Aorta (tissue), 5 donors: ENCODE data around the gene KDM2B. TPM values are rescaled to one million over a fixed set of nuclear protein-coding genes. Genes with fewer than 3 reads are reported as not detected.
A peak's percentile ranks its signal among the peaks of the same experiment; 100 is the strongest.
"Not testable (repeated sequence)": the region's sequence is repeated elsewhere in the genome, so short reads cannot be mapped to it uniquely, and the experiment has no call there.

Source experiments
- ATAC-seq: fragments of 200-7000 bp; cut with Tn5 transposase; one replicate; pipeline ENCODE4 v1.9.1; 2022; ENCODE audit warnings: moderate library complexity; ENCODE audit not compliant: low FRiP score
- DNase-seq, 2 donors: peaks; one replicate each; pipeline ENCODE4 v3.0.0-alpha.2; 2020
- H3K27ac ChIP-seq, 2 donors: one replicate each; pipeline ENCODE4 v1.5.1; 2013; ENCODE audit warnings: low read length in 2 of 2, mild to moderate bottlenecking in 2 of 2, moderate library complexity in 2 of 2, control low read depth in 1 of 2, inconsistent platforms in 1 of 2, low read depth in 1 of 2
- H3K27me3 ChIP-seq, 2 donors: one replicate each; pipeline ENCODE4 v1.6.1; 2013; ENCODE audit warnings: control low read depth in 1 of 2, low read length in 1 of 2, mild to moderate bottlenecking in 1 of 2, moderate library complexity in 1 of 2; ENCODE audit not compliant: insufficient read depth in 2 of 2, control insufficient read depth in 1 of 2
- H3K36me3 ChIP-seq, 2 donors: one replicate each; pipeline ENCODE4 v1.6.1; 2013; ENCODE audit warnings: control low read depth in 1 of 2, low read length in 1 of 2, mild to moderate bottlenecking in 1 of 2; ENCODE audit not compliant: insufficient read depth in 2 of 2, control insufficient read depth in 1 of 2
- H3K4me1 ChIP-seq, 2 donors: one replicate each; pipeline ENCODE4 v1.6.1; 2013; ENCODE audit warnings: low read length in 2 of 2, control low read depth in 1 of 2, mild to moderate bottlenecking in 1 of 2, moderate library complexity in 1 of 2; ENCODE audit not compliant: insufficient read depth in 2 of 2, control insufficient read depth in 1 of 2
- H3K4me3 ChIP-seq, 2 donors: one replicate each; pipeline ENCODE4 v1.5.1; 2013; ENCODE audit warnings: low read length in 2 of 2, control low read depth in 1 of 2, mild to moderate bottlenecking in 1 of 2
- H3K9me3 ChIP-seq: one replicate; pipeline ENCODE4 v1.6.1; 2013; ENCODE audit warnings: mild to moderate bottlenecking, low read length; ENCODE audit not compliant: control insufficient read depth
- WGBS, 2 donors: extraction: QIAGEN DNeasy Blood & Tissue Kit; methylation state at CpG; one replicate each; pipeline ENCODE4 v1.1.7; 2013; 5-methylcytosine and 5-hydroxymethylcytosine counted together
- intact Hi-C, 2 donors: fragments of 100-400 bp; cut with DNase I; formaldehyde crosslinking; loops; one replicate each; pipeline versions ENCODE4 v1.14.2 to v1.15.0; 2022
- polyA plus RNA-seq, 2 donors: library from polyadenylated mRNA; stranded (reverse); fragments of 200-250 nt; gene quantifications; one replicate each; pipeline ENCODE4 v1.2.3, GENCODE V29; 2013
- total RNA-seq, 2 donors: library from RNA; stranded (reverse); fragmentation: NEBNext Ultra II Directional; extraction: Animal tissue kit (Norgen Biotek cat#: 25700); gene quantifications; one replicate each; pipeline ENCODE4 v1.2.1, GENCODE V29; 2021
- donor health status: healthy with polysubstance abuse.
- donor health status: Bipolar disorder and iron deficiency.
- donor health status: DM: no; HTN: no; CAD: no.
- donor health status: DM: no; HTN: no; CAD: no.
- donor health status: DM: yes; HTN: yes; CAD: no.

KDM2B gene
- total and polyA plus RNA-seq, 4 donors, result 8.0 to 28.0 (median 14.3) TPM

DNA sequence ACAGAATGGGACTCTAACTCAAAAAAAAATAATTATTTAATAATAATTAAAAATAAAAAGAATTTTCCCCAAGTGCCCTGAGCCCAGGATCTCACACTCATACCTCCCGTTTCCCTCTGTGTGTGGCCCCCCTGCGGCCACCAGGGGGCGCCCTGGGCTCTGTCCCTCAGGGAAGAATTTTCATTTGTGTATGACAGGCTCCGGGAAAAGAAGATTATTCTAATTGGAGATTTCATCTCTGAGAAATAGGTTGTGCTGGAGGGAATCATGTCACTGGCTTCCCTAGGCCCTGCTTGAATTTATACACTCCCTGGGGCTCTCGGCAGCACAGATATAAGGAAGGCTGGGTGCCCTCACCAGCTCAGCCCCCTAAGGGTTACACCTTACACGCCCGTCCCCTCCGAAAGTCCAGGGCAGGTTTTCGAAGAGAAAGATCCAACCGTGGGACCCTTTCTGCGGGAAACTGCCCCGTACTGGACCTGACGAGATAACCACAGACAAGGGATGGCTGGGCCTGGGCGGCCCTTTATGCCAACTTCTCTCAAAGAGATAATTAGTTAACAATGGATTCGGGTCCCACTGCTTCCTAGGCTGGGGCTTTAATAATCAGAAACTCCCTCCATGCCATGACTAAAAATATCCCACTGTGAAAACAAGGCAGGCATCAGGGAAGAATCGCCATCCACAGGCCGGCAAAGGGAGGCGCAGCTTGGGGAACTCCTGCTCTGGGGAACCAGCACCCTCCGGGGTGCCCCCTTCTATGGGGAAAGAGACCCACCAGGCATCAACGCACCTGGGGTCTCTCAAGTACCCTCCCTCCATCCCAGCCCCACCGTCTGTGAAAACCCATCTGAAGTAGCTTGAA, 80.7 kb downstream of the KDM2B start:
- intact Hi-C loops, result loop anchor here (5.0 to 10.0 kb wide), 3 partner anchors 82 to 177 kb away; partner anchors contain the start of gene KDM2B (in 1 of the 2)
- ATAC-seq (peak; percentile 90), DNase-seq (peak; percentile 84 to 94)
- WGBS, 2 donors, result 4 to 6% methylated on average over 21 of the region's 21 CpGs
- Histone ChIP-seq H3K9me3 (no peaks in the 10 kb centered on the region), H3K4me1 (no peaks in the 10 kb centered on the region), H3K27me3 (no peaks in the 10 kb centered on the region), H3K36me3 (no peaks in the 10 kb centered on the region), H3K4me3 (peak overlapping the region in 1 of 2 donors; percentile 21), H3K27ac (peak overlapping the region in 1 of 2 donors; percentile 58)

DNA sequence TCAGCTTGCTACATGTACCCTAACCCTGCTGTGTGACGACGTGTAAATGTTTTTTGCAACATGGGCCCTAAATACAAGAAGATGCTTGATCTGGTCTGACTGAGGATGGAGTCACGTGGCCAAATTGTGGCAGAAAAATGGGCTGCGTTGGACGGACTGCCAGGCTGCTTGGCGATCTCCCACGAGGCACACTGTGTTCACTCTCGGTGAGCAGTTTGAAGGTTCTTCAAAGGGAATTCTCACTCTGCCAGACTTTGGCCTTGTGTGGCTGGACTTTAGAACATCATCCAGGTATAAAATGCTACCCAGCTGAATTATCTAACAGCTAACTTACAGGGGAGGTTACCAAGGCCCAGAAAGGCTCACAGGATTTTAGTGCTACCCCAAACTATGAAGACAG, 85.1 kb downstream of the KDM2B start:
- Histone ChIP-seq H3K36me3 (no peaks in the 10 kb centered on the region), H3K27me3 (no peaks in the 10 kb centered on the region), H3K9me3 (no peaks in the 10 kb centered on the region), H3K27ac (no peak overlapping the region), H3K4me1 (no peaks in the 10 kb centered on the region), H3K4me3 (no peak overlapping the region)
- intact Hi-C loops, result loop anchor here in 1 of 2 donors (10.0 kb wide), 1 partner anchor 179 kb away; no protein-coding TSS in a partner anchor
- ATAC-seq (no peak), DNase-seq (no peak)
- WGBS, 2 donors, result 75 to 76% methylated on average over 8 of the region's 8 CpGs

DNA sequence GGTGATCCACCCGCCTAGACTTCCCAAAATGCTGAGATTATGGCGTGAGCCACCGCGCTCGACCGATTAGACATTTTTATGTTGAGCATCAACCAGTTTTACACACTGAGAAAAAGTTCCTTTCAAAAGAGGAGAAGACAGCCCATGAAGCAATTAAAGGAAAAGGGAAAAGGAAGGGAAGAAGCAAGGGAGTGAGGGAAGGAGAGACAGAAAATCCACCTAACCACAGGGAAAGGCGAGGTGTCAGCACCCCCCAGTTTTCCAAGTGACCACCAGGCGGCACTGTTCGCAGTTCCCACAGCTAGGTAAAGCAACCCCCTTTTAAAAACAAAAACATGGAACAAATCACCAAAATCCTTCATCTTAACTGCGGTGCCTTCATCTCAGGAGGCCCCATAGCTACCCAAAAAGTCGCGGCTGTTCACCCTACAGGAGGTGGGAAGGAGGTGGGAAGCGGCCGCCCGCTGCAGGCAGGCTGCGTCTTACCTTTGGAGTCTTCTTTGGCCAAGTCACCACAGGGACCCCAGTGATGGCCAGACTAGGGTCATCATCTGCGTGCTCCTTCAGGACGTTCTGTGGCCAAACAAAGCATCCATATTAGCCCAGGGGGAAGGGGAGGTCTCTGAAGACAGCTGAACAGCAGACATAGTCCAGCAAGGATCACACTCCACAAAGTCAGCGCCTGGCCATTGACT, 86.6 kb downstream of the KDM2B start:
- ATAC-seq (no peak), DNase-seq (peak; percentile 50 to 84)
- WGBS, 2 donors, result 77 to 78% methylated on average over 19 of the region's 19 CpGs
- Histone ChIP-seq H3K9me3 (no peaks in the 10 kb centered on the region), H3K36me3 (no peaks in the 10 kb centered on the region), H3K27me3 (no peaks in the 10 kb centered on the region), H3K4me3 (no peak overlapping the region), H3K27ac (no peak overlapping the region), H3K4me1 (no peaks in the 10 kb centered on the region)
- intact Hi-C loops, result loop anchor here (5.0 to 10.0 kb wide), 2 partner anchors 181 to 188 kb away; no protein-coding TSS in a partner anchor

DNA sequence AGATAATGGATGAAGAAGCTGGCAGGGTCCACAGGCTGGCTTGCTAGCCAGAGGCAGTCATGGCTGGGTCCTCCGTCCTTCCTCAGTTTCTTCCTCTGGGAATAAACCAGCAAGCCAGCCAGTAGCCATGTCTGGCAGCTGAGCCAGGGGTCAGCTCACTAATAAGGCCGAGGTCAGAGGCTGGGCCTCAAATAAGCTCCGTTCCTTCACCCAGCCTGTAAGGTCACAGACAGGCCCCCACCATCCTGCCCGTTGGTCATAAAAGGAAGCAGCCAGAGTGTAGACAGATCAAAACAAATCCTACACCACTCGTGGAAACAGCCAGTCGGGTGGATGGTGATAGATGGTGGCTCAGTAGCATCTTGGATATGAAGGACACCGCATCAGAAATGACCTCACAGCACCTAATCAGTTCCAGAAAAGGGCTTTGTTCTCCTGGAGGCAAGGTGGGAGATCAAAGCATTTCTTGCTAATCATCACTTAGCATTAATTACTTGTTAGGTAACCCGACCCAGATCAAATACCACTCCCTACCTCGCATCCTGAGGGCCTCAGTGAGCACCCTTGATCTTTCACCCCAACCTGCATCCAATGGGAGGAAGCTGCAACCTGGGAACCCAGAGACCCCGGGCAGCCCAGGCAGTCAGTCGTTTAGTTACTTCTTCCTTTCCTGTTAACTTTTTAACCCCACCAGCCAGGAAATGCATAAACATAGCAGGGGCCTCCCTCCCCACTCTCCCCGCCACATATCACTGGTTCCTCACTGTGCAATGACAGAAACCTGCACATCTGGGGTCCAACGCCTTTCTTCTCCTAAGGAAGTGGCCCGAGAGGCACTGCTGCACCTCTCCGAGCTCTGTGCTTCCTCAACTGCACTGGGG, 90.2 kb downstream of the KDM2B start:
- 65 to 74% methylated on average over 15 of the region's 15 CpGs for WGBS, 2 donors
- ATAC-seq, result no peak
- H3K27ac ChIP-seq, result no peak overlapping the region
- no peak overlapping the region for H3K4me3 ChIP-seq
- intact Hi-C loops, result loop anchor here (5.0 to 10.0 kb wide), 2 partner anchors 184 to 192 kb away; no protein-coding TSS in a partner anchor
- no peaks in the 10 kb centered on the region for H3K9me3 ChIP-seq
- H3K27me3 ChIP-seq, result no peaks in the 10 kb centered on the region
- H3K4me1 ChIP-seq, result no peaks in the 10 kb centered on the region
- DNase-seq, result no peak
- H3K36me3 ChIP-seq, result no peaks in the 10 kb centered on the region

DNA sequence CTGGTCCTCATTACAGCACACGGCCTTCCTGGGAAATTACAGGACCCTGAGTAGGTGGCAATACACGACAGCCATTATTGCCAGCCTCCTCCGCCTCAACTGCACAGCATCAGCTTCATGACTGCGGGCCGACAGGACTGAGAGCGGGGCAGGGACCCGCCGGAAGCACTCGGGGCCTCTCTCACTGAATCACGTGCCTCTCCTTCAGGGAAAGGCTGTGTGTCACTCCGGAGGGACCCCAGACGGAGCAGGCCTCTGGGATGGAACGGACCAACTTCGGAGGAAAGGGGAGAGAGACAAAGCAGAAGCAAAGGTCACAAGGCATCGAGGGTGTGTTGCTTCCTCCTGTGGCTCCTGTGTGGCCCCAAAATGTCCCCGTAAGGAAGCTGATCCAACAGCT, 90.9 kb downstream of the KDM2B start:
- WGBS, 2 donors, result 85 to 86% methylated on average over 16 of the region's 16 CpGs
- H3K9me3 ChIP-seq, result no peaks in the 10 kb centered on the region
- H3K4me3 ChIP-seq, result no peak overlapping the region
- DNase-seq (no peak), ATAC-seq (no peak)
- intact Hi-C loops, result loop anchor here (5.0 to 10.0 kb wide), 2 partner anchors 185 to 192 kb away; no protein-coding TSS in a partner anchor
- no peaks in the 10 kb centered on the region for H3K36me3 ChIP-seq
- no peak overlapping the region for H3K27ac ChIP-seq
- no peaks in the 10 kb centered on the region for H3K27me3 ChIP-seq
- H3K4me1 ChIP-seq, result no peaks in the 10 kb centered on the region

DNA sequence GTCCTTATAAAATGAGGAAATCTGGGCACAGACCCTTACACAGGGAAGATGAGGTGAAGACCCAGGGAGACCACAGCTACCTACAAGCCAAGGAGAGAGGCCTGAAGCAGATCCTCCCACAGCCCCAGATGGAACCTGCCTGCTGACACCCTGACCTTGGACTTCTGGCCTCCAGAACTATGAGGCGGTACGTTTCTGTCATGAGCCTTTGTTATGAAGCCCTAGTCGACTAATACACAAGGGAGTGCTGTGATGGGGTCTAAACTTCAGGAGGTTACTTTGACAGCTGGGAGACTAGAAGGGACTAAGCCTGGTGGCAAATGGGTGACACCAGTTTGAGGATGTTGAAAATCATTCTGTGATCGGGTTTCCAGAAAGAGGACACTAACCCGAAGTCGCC, 95.9 kb downstream of the KDM2B start:
- no peak for DNase-seq
- no peaks in the 10 kb centered on the region for H3K9me3 ChIP-seq
- 88% methylated on average over 6 of the region's 6 CpGs for WGBS, 2 donors
- H3K27me3 ChIP-seq, result no peaks in the 10 kb centered on the region
- H3K36me3 ChIP-seq, result peaks cover 0 to 1% of the 10 kb centered on the region in 2 donors
- no peaks in the 10 kb centered on the region for H3K4me1 ChIP-seq
- no peak for ATAC-seq
- H3K4me3 ChIP-seq, result no peak overlapping the region
- H3K27ac ChIP-seq, result no peak overlapping the region
- intact Hi-C loops, result no loop called here

DNA sequence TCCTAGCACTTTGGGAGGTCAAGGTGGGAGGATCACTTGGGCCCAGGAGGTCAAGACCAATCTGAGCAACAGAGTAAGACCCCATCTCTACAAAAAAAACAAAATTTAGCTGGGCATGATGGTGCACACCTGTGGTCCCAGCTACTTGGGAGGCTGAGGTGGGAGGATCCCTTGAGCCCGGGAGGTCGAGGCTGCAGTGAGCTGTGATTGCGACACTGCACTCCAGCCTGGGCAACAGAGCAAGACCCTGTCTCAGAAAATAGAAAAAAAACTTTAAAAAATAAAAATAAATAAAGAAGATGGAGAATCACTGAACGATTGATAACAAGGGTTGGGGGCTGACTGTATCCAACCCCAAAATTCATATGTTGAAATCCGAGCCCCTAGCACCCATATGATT, 96.3 kb downstream of the KDM2B start:
- ATAC-seq, H3K36me3 ChIP-seq, H3K27me3 ChIP-seq, H3K27ac ChIP-seq, H3K9me3 ChIP-seq, DNase-seq, H3K4me1 ChIP-seq, H3K4me3 ChIP-seq, intact Hi-C loops: not testable (repeated sequence)
- 93 to 95% methylated on average over 5 of the region's 5 CpGs for WGBS, 2 donors

DNA sequence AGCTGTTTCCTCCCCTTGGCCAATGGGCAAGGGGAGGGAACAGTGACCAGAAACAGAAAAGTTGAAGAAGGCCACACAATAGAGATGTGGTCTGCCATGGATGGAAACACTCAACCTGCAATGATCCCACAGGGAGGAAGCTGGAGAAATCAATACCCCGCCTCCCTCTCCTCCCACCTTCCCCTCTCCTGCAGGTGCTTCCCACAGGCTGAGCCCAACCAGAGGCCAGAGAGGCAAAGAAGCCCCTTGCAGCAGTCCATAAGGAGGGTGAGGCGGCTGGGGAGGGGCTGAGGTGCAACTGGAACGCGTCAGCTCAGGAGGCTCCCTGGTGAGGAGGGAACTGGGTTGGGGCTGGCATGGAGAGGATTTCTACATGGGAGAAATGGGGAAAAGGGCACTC, 96.9 kb downstream of the KDM2B start:
- Histone ChIP-seq H3K4me3 (no peak overlapping the region), H3K27me3 (no peaks in the 10 kb centered on the region), H3K9me3 (no peaks in the 10 kb centered on the region), H3K27ac (no peak overlapping the region), H3K36me3 (peaks cover 0 to 1% of the 10 kb centered on the region in 2 donors), H3K4me1 (no peaks in the 10 kb centered on the region)
- intact Hi-C loops, result no loop called here
- ATAC-seq (no peak), DNase-seq (no peak)
- WGBS, 2 donors, result 84 to 88% methylated on average over 4 of the region's 4 CpGs
